ENCODE results near the gene KCNQ2. TPM values are rescaled to one million over a fixed set of nuclear protein-coding genes. Genes with fewer than 3 reads are reported as not detected.

The KCNQ2 gene
- total and polyA plus RNA-seq, 2 experiments from 2014 or later, result 68.5 to 92.4 TPM

- Histone ChIP-seq H3K27me3 (ENCODE audit: insufficient read depth) (peaks cover 18% of the 10 kb centered on the region), H2AFZ (peak overlapping the region; percentile 43; the same call in 1 of the 2 replicates), H3K4me2 (peak overlapping the region; percentile 84), H3K36me3 (ENCODE audit: insufficient read depth) (no peaks in the 10 kb centered on the region), H3F3A (replicated peaks; ENCODE audit: low read depth) (no peaks in the 10 kb centered on the region), H3K4me1 (ENCODE audit: insufficient read depth) (no peaks in the 10 kb centered on the region), H4K20me1 (replicated peaks; ENCODE audit: insufficient read depth) (no peaks in the 10 kb centered on the region), H3K4me3 (peak overlapping the region; percentile 64), H3K79me2 (replicated peaks; ENCODE audit: insufficient read depth) (no peaks in the 10 kb centered on the region), H3K27ac (ENCODE audit: low read depth) (no peak overlapping the region), H3K9me2 (ENCODE audit: insufficient read depth) (no peaks in the 10 kb centered on the region)
- H3K27me3 Mint-ChIP-seq (ENCODE audit: insufficient read depth, low read depth, poor library complexity), result peaks cover 22% of the 10 kb centered on the region
- DNase-seq (ENCODE audit: low spot score) (peak; percentile 54), ATAC-seq (peak; percentile 40)
- no peaks in the 10 kb centered on the region; the same call in 2 of the 3 replicates for H3K36me3 Mint-ChIP-seq (ENCODE audit: low read depth)
- peaks cover 10% of the 10 kb centered on the region for H3K4me1 Mint-ChIP-seq
- TF ChIP-seq, protein P1, sequence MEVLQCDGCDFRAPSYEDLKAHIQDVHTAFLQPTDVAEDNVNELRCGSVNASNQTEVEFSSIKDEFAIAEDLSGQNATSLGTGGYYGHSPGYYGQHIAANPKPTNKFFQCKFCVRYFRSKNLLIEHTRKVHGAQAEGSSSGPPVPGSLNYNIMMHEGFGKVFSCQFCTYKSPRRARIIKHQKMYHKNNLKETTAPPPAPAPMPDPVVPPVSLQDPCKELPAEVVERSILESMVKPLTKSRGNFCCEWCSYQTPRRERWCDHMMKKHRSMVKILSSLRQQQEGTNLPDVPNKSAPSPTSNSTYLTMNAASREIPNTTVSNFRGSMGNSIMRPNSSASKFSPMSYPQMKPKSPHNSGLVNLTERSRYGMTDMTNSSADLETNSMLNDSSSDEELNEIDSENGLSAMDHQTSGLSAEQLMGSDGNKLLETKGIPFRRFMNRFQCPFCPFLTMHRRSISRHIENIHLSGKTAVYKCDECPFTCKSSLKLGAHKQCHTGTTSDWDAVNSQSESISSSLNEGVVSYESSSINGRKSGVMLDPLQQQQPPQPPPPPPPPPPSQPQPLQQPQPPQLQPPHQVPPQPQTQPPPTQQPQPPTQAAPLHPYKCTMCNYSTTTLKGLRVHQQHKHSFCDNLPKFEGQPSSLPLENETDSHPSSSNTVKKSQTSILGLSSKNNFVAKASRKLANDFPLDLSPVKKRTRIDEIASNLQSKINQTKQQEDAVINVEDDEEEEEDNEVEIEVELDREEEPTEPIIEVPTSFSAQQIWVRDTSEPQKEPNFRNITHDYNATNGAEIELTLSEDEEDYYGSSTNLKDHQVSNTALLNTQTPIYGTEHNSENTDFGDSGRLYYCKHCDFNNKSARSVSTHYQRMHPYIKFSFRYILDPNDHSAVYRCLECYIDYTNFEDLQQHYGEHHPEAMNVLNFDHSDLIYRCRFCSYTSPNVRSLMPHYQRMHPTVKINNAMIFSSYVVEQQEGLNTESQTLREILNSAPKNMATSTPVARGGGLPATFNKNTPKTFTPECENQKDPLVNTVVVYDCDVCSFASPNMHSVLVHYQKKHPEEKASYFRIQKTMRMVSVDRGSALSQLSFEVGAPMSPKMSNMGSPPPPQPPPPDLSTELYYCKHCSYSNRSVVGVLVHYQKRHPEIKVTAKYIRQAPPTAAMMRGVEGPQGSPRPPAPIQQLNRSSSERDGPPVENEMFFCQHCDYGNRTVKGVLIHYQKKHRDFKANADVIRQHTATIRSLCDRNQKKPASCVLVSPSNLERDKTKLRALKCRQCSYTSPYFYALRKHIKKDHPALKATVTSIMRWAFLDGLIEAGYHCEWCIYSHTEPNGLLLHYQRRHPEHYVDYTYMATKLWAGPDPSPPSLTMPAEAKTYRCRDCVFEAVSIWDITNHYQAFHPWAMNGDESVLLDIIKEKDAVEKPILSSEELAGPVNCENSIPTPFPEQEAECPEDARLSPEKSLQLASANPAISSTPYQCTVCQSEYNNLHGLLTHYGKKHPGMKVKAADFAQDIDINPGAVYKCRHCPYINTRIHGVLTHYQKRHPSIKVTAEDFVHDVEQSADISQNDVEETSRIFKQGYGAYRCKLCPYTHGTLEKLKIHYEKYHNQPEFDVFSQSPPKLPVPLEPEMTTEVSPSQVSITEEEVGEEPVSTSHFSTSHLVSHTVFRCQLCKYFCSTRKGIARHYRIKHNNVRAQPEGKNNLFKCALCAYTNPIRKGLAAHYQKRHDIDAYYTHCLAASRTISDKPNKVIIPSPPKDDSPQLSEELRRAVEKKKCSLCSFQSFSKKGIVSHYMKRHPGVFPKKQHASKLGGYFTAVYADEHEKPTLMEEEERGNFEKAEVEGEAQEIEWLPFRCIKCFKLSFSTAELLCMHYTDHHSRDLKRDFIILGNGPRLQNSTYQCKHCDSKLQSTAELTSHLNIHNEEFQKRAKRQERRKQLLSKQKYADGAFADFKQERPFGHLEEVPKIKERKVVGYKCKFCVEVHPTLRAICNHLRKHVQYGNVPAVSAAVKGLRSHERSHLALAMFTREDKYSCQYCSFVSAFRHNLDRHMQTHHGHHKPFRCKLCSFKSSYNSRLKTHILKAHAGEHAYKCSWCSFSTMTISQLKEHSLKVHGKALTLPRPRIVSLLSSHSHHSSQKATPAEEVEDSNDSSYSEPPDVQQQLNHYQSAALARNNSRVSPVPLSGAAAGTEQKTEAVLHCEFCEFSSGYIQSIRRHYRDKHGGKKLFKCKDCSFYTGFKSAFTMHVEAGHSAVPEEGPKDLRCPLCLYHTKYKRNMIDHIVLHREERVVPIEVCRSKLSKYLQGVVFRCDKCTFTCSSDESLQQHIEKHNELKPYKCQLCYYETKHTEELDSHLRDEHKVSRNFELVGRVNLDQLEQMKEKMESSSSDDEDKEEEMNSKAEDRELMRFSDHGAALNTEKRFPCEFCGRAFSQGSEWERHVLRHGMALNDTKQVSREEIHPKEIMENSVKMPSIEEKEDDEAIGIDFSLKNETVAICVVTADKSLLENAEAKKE (CRISPR knock-in tag; IDR thresholded peaks at IDR 0.05), result no peak
- TF ChIP-seq CREB1 (CRISPR knock-in tag; IDR thresholded peaks at IDR 0.05; ENCODE audit: low read depth), result no peak
- no peak for TF ChIP-seq ZNF331 (CRISPR knock-in tag; IDR thresholded peaks at IDR 0.05; ENCODE audit: low read depth)
- TF ChIP-seq, protein P2, sequence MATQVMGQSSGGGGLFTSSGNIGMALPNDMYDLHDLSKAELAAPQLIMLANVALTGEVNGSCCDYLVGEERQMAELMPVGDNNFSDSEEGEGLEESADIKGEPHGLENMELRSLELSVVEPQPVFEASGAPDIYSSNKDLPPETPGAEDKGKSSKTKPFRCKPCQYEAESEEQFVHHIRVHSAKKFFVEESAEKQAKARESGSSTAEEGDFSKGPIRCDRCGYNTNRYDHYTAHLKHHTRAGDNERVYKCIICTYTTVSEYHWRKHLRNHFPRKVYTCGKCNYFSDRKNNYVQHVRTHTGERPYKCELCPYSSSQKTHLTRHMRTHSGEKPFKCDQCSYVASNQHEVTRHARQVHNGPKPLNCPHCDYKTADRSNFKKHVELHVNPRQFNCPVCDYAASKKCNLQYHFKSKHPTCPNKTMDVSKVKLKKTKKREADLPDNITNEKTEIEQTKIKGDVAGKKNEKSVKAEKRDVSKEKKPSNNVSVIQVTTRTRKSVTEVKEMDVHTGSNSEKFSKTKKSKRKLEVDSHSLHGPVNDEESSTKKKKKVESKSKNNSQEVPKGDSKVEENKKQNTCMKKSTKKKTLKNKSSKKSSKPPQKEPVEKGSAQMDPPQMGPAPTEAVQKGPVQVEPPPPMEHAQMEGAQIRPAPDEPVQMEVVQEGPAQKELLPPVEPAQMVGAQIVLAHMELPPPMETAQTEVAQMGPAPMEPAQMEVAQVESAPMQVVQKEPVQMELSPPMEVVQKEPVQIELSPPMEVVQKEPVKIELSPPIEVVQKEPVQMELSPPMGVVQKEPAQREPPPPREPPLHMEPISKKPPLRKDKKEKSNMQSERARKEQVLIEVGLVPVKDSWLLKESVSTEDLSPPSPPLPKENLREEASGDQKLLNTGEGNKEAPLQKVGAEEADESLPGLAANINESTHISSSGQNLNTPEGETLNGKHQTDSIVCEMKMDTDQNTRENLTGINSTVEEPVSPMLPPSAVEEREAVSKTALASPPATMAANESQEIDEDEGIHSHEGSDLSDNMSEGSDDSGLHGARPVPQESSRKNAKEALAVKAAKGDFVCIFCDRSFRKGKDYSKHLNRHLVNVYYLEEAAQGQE (IDR thresholded peaks at IDR 0.05; ENCODE audit: unreplicated experiment), result no peak
- no peak for TF ChIP-seq POLR2AphosphoS5 (IDR thresholded peaks at IDR 0.05; ENCODE audit: low read depth)
- peaks cover 2% of the 10 kb centered on the region; the same call in 1 of the 3 replicates for H3K9me3 Mint-ChIP-seq
- peak overlapping the region; percentile 62 for H3K4me3 Mint-ChIP-seq
- H3K27ac Mint-ChIP-seq, result no peak overlapping the region
Measured at GRCh38 chr20:63359937-63360849, 112.3 kb downstream of the KCNQ2 start.

Measured in GM23338 (cell line).